GM21528 (cell line): ENCODE measurements around the gene CSNK1A1.

ENCODE experiments used
- ATAC-seq: cut with Tn5 transposase; IDR thresholded peaks from one replicate; pipeline ENCODE4 v1.9.1; 2021; ENCODE audit warnings: mild to moderate bottlenecking, moderate library complexity; ENCODE audit not compliant: unreplicated experiment, low FRiP score

The CSNK1A1 gene

GRCh38 chr5:149495673-149496072 is 55.6 kb downstream of the CSNK1A1 start:
- no peak for ATAC-seq

DNA sequence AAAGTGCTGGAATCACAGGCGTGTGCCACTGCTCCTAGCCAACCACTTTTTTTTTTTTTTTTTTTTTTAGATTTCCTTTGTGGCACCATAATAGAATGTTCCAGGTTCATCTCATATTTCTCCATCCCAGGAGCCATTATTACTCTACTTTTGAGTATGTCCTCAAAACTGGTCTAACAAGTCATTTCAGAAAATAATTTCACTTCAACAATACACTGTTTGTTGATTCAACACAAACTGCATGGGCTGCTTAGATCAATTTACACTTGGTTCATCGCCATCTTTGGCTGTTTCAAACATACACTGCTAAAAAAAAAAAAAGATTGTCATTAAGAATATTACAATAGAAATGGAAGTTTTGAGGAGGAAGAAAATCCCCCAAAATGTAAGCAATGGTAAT is 57.9 kb downstream of the CSNK1A1 start:
- ATAC-seq, result no peak

GRCh38 chr5:149492781-149493180 is 58.5 kb downstream of the CSNK1A1 start:
- ATAC-seq, result no peak

DNA sequence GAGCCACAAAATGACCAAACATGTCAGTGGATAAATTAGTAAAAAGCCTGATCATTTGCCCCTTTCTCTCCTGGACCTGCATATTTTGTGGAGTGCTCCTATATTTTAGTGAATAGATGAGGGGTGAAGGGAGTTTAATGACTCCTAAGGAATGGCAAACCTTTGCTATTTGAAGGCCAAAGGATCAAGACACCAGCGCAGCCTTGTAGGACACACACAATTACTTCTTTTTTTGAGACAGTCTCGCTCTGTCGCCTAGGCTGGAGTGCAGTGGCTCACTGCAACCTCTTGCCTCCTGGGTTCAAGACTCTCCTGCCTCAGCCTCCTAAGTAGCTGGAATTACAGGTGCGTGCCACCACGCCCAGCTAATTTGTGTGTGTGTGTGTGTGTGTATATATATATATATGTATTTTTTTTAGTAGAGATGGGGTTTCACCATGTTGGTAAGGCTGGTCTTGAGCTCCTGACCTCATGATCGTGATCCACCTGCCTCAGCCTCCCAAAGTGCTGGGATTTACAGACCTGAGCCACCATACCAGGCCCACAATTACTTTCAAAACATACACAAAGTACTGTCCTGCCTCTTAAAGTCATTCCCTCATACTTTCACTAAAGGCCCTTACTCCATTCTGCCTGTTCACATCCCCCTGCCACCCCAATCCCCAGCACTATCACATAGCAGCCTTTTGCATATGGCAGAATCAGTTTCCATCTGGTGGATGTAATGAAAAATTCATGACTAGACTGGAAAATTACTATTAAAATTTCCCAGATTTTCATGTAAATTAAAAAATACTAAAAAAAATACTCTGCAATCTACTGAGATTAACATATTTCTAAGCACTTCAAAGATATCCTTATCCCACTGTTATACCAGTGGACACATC is 60.4 kb downstream of the CSNK1A1 start:
- ATAC-seq, result no peak

DNA sequence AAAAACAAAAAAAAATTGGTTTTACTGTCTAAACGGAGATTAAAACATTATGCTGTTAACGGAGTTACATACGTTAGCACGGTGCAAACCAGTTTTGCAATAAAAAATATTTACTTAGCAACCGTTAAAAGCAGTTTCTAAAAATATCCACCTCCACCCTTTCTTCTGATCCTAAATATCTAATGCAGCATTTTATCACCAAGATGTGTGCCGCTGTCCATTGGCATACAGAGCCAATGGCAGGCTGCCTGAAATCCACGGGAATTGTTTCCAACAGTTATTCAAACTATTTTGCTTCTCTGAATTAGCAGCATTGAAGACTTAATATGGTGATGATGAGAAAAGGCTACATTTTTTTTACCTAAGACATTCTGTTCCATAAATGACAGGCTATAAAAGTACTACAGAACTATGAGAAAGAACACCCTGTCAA is 61.6 kb downstream of the CSNK1A1 start:
- no peak for ATAC-seq

DNA sequence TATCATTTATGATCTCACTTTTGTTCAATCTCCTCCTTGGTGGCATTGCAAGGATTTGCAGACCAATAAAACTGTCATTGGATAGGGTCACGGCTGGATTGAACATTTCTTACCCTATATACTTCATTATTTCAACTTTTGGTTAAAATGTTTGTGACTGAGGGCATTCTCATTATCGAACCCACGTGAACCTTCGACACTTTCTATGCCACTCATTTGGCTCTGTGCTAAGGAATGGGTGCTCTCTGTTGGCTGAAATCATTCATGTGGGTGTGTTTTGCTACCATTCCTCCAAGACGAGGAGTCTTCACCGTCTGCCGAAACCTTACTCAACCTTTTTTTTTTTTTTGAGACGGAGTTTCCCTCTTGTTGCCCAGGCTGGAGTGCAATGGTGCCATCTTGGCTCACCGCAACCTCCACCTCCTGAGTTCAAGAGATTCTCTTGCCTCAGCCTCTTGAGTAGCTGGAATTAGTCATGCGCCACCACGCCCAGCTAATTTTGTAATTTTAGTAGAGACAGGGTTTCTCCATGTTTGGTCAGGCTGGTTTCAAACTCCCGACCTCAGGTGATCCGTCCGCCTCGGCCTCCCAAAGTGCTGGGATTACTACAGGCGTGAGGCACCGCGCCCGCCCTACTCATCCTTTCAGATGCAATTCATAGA is 62.5 kb downstream of the CSNK1A1 start:
- no peak for ATAC-seq

- ATAC-seq, result no peak
Observed at GRCh38 chr5:149487672-149488071, 63.6 kb downstream of the CSNK1A1 start.

DNA sequence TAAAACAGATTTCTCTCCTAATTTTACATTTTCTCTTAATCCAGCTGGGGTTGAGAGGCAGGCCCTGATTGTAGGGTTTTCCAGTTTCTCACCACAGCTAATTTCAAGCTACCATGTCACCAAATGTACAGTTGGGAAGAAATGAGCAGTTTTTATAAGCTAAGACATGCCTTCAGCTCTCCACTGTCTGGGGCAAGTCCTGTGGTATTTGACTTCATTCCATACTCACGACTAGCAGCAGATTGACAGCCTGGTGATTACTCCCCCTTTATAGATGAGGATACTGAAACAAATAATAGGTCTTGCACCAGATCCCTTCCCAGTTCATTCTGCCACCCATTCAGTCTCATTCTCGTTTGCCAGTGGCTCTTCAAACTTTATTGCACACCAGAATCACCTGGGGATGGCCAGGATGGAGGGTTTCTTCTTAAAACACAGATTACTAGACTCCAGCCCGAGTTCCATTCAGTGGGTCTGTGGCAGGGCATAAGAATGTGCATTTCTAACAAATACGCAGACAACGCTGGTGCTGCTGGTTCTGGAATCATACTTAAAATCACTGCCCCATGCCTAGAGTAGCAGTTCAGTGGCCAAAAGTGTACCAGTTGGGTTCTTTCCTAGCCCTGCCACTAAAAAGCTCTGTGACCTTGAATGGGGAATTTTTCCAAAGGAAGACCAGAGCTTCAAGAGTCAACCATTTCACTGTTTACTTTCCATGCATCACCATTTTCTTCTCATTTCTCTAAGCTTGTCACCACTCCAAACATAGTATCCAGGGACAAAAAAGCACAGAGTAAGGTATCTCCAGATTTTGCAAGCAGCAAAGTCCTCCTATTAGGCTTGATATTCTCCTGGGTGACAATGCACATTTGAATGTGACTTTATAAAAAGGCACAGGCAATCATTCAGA is 64.3 kb downstream of the CSNK1A1 start:
- ATAC-seq, result no peak

GRCh38 chr5:149485655-149486615 is 65.3 kb downstream of the CSNK1A1 start:
- no peak for ATAC-seq

- no peak for ATAC-seq
Observed at GRCh38 chr5:149481485-149481884, 69.8 kb downstream of the CSNK1A1 start.

DNA sequence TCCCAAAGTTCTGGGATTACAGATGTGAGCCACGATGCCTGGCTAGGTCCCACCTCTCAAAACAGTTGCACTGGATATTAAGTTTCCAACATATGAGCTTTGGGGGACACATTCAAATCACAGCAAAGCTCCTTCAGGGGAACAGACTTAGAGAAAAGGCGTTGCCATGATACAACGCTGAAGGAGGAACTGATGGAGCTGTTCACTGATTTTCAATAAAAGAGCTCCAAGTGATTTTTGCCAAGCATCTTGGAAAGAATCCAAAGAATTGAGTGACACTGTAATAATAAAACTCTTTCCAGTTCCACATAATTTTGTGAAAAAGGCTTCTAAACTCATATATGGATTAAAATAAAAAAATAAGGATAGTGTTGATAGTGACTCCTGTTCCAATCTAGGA is 72.5 kb downstream of the CSNK1A1 start:
- no peak for ATAC-seq

GRCh38 chr5:149475777-149476176 is 75.5 kb downstream of the CSNK1A1 start:
- ATAC-seq, result no peak

DNA sequence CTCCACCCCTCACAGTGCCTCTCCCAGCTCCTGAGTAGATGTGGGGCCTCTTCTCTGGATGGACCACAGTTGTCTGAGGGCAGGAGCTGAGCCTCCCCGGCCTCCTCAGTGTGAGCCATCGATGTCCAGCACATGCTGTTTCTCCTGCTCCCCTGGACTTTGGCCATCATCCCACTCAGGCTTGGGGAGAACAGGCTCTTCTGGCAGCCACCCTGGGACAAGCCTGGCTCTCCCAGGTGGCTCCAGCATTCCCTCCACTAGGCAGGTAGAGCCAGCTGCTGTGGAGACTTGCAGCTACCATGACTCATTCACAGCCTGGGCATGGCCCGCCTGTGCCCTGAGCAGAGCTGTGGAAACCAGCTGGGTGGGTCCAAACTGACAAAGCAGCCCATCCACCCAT is 77.0 kb downstream of the CSNK1A1 start:
- ATAC-seq, result no peak

DNA sequence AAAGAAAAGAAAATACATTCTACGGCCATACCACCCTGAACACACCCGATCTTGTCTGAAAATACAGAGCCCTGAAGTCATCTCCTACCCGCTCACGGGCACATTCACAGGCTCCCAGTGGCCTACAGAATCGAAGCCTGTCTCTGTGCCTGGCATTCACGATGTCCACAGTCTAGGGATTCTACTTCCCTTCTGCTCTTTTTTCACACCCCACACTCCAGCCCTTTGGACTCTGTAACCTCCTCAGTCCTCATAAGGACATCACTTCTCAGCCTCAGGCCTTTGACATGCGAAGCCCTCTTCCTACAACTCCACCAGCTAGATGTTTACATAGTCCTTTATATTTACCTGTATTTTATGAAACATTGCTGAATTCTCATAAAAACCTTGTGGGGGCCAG is 77.8 kb downstream of the CSNK1A1 start:
- ATAC-seq, result no peak

DNA sequence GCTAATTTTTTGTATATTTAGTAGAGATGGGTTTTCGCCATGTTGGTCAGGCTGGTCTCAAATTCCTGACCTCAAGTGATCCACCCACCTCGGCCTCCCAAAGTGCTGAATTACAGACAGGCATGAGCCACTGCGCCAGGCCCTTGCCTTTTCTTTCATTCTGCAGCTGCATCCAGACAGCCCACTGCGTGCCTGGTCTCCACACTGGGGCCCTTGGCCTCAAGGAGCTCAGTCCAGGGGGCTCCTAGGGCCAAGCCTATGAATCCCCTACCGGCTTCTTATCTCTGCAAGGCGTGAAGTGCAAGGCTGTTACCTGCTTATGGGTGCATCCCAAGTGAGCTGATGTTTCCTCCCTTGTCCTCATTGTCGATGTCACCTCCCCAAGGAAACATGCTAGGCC is 78.8 kb downstream of the CSNK1A1 start:
- no peak for ATAC-seq

DNA sequence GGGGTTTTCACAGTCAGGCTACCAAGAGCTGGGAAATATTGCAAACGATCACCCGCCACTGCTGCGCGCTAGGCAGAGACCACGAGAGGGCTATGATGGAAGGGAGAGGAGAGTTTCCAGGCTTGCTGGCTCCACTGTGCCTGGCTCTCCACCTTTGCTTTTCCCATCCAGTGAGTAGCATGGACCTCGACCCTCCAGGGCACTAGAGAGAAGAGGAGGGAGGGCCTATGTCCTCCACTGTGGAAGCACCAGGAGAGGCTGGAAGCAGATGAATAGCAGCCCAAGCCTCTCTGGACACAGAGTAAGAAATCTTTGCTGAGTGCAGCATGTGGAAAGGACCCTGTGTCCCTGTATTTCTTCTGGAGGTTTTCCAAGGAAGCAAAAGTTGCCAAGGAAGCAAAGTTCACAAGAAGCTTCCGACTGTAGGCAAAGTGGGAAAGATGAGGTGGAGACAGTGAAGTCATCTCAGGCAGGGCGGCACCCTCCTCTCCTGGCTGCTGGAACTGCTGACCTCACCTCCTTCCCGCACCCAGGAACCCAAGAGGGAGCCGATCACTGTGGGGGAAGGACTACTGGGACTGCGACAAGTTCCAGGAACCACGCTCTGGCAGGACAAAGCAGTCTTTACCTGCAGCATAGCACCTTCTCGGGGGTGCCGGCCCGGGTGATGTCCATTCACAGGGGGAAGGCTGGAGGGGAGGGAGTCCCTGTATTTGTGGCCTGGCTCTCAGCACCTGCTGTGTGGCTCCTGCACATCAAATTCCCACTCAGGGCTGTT is 79.6 kb downstream of the CSNK1A1 start:
- no peak for ATAC-seq

- no peak for ATAC-seq
Observed at GRCh38 chr5:149470942-149471341, 80.3 kb downstream of the CSNK1A1 start.

- no peak for ATAC-seq
Observed at GRCh38 chr5:149466457-149466972, 84.7 kb downstream of the CSNK1A1 start.
